DMS153 treated with DMSO at 0.1 percent for 48 hours (cell line): ENCODE results near the gene TOX3.

Source experiments
- DNase-seq: peaks from one replicate; lab custom pipeline; 2025; ENCODE audit not compliant: unreplicated experiment; lab: John Stamatoyannopoulos, UW

The TOX3 gene

GRCh38 chr16:52455549-52456277, 91.2 kb downstream of the TOX3 start:
- no peak for DNase-seq

DNA sequence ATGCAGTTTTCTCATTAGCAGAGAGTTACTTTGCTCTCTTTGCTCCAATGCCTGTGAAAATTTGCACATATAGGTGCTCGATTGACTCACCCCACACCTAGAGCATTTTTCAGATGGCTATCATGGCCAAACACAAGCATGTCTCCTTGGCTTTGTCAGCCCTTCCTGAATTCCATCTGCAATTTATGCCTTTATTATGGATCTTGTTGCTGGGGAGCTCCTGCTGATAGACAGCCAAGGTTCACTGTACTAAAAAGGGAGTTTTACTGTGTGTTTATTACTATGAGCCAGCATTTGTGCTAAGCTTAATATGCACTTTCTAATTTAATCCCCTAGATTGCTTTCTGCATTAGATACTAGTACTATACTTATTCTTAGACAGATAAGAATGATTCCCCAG, 93.3 kb downstream of the TOX3 start:
- DNase-seq, result no peak

DNA sequence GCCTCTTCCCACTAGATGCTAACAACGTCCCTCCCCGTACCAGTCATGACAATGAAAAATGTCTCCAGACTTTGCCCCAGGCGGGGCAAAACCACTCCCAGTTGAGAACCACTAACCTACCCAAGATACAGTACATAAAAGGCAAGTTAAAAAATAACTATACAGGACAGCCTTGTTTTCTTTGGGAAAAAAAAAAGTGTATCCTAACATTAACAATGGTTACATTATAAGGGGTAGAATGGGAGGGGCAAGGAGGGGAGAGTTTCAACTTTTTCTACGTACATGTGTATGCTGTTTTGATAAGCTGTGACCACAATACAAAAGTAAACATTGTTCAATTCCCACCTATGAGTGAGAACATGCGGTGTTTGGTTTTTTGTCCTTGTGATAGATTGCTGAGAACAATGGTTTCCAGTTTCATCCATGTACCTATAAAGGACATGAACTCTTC, 94.9 kb downstream of the TOX3 start:
- no peak for DNase-seq

DNA sequence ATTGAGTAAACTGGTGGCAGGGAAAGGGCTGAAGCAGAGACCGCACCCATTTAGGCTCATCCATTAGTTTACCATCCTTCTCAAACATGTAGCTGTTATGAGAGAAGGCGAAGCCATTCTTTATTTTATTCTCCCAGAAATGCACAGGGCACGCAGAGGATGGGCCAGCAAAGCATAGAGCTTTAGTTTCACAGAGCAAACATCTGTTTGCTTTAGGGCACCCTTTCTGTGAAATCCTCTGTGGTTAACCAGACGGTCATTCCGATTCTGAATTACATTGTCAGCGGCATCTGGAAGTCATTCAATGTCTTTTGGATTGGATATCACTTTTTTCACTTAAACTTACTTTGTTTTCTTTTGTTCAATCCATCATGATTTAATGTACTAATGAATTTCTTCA, 96.0 kb downstream of the TOX3 start:
- DNase-seq, result no peak

- no peak for DNase-seq
These were observed 96.7 kb downstream of the TOX3 start for GRCh38 chr16:52450241-52450640.

- no peak for DNase-seq
These were observed 100.9 kb downstream of the TOX3 start for GRCh38 chr16:52446080-52446479.

DNA sequence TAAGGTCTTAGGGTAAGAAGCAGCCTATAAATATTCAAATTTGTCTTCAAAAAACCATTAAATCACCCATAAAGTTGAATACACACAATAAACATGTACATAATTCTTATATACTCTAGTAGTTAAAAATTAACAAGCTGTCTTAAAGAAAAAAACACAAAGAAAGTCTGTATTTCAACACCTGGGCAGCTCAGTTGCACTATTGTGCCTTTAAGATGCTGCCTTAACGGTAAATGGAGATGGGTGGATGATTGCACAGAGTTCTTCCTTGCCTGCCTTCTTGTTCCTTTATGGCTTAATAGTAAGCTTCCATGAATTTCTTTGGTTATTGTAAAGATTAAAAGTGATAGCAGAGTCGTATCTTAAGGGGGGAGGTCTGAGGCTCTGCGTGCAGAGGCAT, 105.1 kb downstream of the TOX3 start:
- no peak for DNase-seq

DNA sequence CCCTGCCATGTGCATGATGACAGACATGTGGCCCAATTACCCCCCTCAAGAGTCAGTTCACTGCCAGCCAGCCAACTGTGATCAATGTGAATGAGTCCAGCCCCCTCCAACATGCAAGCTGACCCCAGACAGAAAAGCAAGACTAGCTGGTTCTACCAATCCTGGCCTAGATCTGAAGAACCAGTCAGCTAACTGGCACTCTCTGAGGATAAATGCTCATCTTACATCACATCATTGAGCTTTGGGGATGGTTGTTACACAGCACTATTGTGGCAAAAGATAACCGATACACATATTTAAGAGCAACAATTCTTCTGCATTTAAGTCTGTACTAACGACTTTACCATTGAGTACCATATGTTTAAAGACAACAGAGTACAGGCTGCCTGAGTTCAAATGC, 106.7 kb downstream of the TOX3 start:
- no peak for DNase-seq

DNA sequence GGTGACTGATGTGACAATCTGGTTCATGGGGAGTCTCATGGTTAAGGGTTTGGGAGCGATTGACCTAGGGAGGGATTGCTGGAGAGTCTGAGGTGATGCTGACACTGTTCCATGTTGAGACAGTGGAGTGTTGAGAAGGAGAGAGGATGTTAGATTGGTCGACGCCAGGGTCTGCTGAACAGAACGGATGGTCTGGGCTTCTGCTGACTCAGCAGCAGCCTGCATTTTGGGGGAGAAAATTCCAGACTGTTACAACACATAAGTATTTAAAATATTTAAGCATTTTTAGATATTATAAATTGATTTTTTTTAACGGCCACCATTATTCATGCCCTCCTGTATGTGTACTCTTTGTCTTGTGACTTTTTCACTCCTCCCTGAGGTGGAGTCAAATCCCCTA, 107.2 kb downstream of the TOX3 start:
- no peak for DNase-seq

DNA sequence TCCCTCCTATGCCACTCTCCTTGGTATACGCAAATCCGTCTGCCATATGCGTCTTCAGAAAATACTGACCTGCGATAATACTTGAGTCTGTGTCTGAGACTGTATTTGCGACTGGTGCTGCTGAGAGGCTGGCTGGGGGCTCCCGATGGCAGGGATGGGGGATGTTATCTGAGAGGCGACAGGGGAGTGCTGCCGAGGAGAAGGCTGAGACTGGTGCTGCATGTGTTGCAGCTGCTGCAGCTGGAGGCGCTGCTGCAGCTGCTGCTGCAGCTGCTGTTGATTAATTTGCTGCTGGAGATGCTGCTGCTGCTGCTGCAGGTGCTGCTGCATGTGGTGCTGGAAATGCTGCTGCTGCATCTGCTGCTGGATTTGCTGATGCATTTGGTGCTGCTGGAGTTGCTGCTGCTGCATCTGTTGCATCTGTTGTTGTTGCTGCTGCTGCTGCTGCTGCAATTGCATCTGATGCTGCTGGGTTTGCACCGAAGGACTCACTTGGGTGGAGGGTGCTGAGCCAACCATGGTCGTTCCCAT, 107.7 kb downstream of the TOX3 start:
- no peak for DNase-seq

DNA sequence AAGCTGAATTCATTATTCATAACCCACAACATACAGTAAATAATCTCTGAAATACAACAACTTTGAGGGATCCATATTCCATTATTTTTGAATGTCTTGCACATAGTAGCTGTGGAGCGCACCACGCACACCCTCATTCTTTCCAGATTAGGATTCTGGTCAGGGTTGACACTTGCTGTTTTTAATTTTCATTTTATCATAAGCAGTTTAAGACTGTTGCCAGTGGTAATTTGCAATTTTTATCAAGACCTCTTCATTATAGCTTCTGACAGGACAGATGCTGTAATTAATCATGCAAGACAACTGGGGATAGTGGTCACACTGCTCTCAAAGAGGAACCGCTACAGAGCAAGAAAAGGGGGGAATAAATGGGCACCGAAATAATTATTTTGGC, 109.7 kb downstream of the TOX3 start:
- no peak for DNase-seq

DNA sequence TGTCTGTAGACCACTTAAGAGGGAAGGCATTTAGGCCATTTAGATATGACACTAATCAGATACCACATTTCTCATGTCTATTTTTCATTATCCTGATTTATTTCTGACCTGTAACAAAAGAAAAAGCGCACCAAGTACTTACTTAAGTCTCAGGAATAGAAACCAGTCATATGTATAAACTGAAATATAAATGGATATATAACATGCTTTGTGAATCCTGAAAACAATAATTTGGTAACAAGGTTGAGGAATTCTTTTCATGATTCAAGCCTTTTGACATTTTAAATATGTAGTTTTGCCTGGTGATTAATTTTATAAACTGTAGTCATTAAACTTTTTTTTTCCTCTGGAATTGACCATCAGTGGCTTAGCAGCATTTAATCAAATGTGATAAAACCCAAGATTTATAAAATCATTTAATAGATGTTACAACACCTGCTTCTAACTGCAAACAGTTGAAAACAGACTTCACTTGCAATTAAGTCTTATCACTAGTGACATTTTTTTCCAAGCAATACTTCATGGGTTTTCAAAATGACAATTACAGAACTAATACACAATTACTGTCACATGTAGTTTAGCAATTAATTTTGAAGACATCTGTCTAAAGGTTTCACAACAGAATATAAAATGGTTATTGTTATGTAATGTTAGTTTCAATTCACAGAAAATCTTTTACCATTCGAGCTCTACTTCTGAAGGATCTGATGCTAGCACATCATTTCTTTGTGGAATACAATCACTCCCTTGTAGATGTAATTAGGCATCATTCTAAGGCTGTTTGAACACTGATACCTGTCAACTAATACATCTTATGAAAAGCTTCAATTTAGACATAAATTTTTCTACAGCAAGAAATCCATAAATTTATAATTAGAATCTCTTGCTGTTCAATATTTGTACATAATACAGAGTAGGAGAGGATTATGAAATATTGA, 110.3 kb downstream of the TOX3 start:
- no peak for DNase-seq

DNA sequence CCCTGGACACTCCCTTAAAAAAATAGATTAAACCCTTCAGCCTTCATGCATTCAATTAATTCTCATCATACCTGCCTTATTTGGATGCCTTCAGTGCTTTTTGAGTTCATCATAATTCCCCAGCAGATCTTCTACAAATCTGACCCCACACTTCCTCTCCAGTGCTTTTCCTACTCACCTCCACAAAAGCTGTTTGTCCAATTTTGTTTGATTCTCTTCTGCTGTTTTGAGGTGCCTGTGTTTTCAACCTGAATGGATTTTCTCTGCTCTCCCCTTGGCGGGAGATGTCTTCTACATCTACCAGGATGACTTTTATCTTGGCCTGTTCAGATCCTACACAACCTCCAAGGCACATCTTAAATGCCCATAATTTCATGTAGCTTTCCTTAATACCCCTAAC, 112.7 kb downstream of the TOX3 start:
- no peak for DNase-seq

DNA sequence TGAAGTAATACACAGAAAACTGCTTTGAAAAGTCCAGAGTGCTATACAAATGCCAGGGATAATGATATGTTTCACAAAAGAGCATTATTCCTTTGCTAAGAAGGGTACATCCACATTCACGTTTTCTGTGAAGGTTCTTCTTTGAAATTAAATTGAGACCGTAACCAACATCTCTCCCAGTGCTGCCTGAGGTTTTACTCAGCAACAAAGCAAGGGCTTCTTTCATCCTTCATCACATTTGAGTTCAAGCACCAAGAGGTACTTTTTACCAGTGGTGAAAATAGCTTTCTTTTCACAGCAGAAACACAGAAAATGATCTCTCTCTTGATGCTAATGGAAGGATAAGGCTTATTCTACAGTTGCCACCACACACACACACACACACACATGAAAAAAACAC, 113.3 kb downstream of the TOX3 start:
- no peak for DNase-seq

DNA sequence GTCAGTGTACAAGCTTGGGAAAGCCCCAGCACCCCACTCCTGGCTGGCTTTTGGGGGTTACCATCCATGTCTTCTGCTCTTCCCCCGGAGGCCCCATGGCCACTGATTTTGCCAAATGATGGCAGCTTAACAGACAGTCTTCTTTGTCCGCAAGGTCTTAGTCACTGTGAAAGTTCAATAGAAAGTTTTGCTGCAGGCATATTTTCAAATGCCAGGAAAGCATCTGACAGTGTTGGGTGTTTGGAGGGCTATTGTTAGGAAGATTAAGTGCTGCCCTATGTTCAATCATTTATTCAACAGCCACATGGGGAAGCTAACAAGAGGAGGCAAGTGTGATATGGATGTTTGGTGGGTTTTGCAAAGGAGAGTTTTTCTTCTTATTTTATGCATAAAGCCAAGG, 122.4 kb downstream of the TOX3 start:
- no peak for DNase-seq

DNA sequence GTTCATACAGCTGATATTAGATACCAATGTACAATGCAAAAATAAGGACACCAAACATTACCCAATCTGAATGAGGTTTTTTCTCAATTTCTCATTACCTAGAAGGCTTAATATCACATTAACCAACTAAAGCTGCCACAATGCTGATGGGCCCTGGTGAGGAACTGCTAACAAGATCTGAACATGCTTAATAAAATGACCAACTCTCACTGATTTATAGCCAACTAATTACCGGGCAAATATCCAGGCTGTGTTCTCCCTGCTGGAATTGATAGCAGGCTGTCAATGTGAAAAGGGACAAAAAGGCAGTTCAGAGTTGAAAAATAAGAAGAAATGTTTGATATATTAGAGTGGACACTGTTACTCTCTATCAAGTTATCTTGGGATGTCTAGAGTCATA, 124.6 kb downstream of the TOX3 start:
- DNase-seq, result no peak

DNA sequence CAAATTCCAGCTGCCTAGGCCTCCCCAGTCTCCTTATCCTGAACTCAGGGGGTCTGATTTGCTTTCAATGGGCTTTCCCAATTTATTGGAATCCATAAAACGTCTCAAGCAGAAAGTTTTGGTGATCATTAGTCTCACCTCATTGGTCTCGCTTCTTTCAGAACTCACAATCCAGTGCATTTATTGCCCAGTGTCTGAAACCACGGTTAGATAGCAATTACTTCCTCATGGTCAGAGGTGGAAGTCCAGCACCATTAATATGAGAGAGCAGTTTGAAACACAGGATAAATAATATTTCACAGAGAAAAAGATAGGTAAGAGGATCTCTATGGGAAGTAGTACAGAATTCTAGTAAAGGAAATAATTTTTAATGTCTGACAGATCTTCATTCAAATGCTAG, 128.7 kb downstream of the TOX3 start:
- DNase-seq, result no peak

- DNase-seq, result no peak
These were observed 130.1 kb downstream of the TOX3 start for GRCh38 chr16:52416888-52417287.

- no peak for DNase-seq
These were observed 135.9 kb downstream of the TOX3 start for GRCh38 chr16:52411011-52411410.

GRCh38 chr16:52408191-52408845, 138.6 kb downstream of the TOX3 start:
- no peak for DNase-seq

- DNase-seq, result no peak
These were observed 139.2 kb downstream of the TOX3 start for GRCh38 chr16:52407778-52408177.

DNA sequence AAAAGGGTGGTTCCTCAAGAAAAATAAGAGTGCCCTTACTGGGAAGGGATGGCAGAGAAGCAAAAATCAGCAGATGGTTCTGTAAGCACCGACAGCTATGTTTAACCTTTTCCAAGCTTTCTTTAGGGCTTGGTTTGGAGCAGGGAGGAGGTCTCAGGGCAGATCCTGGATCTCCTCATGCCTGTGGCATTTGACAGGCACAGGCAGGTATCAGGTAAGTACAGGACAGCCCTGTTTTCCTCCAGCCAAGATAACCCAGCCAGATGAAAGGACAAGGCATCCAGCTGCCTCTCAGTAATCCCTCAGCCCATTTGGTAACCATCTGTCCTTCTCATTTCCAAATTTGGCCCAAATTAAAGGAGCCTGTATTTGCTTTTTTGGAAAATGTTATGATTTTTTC, 141.5 kb downstream of the TOX3 start:
- DNase-seq, result no peak
